Liver (tissue), 9 donors: ENCODE measurements around the gene KYAT1. TPM values are rescaled to one million over a fixed set of nuclear protein-coding genes. Genes with fewer than 3 reads are reported as not detected.

Source experiments
- DNase-seq: peaks from one replicate; pipeline ENCODE4 v3.0.0-alpha.2; 2017; ENCODE audit warnings: low spot score
- H3K27ac ChIP-seq, 2 donors: one replicate each; pipeline ENCODE4 v1.7.0; 2013; ENCODE audit warnings: inconsistent platforms in 2 of 2, low read length in 2 of 2, control low read depth in 1 of 2, low read depth in 1 of 2, mild to moderate bottlenecking in 1 of 2
- H3K27me3 ChIP-seq, 4 donors: one replicate each; pipeline versions ENCODE4 v1.6.1 to v1.7.0; 2013; ENCODE audit warnings: low read length in 3 of 4, inconsistent platforms in 1 of 4, mild to moderate bottlenecking in 1 of 4, moderate library complexity in 1 of 4; ENCODE audit not compliant: control insufficient read depth in 4 of 4, insufficient read depth in 4 of 4
- H3K36me3 ChIP-seq, 4 donors: one replicate each; pipeline versions ENCODE4 v1.6.1 to v1.7.0; 2013; ENCODE audit warnings: low read length in 3 of 4, mild to moderate bottlenecking in 3 of 4, low read depth in 1 of 4, moderate library complexity in 1 of 4; ENCODE audit not compliant: control insufficient read depth in 4 of 4, insufficient read depth in 3 of 4
- H3K4me1 ChIP-seq, 4 donors: one replicate each; pipeline versions ENCODE4 v1.6.1 to v1.7.0; 2013; ENCODE audit warnings: low read length in 3 of 4, mild to moderate bottlenecking in 3 of 4, moderate library complexity in 1 of 4; ENCODE audit not compliant: control insufficient read depth in 4 of 4, insufficient read depth in 4 of 4
- H3K4me3 ChIP-seq, 3 donors: one replicate each; pipeline versions ENCODE4 v1.6.1 to v1.7.0; 2013; ENCODE audit warnings: low read length in 3 of 3, control low read depth in 1 of 3, low read depth in 1 of 3, mild to moderate bottlenecking in 1 of 3
- H3K9ac ChIP-seq, 2 donors: one replicate each; pipeline ENCODE4 v1.7.0; 2013; ENCODE audit warnings: low read length in 2 of 2, mild to moderate bottlenecking in 2 of 2, moderate library complexity in 2 of 2, control low read depth in 1 of 2, low read depth in 1 of 2
- H3K9me3 ChIP-seq, 4 donors: one replicate each; pipeline versions ENCODE4 v1.6.1 to v1.7.0; 2013; ENCODE audit warnings: low read length in 3 of 4; ENCODE audit not compliant: control insufficient read depth in 4 of 4
- ATF3 ChIP-seq: IDR thresholded peaks from 2 replicates; pipeline ENCODE4 v1.6.1; 2016; ENCODE audit warnings: antibody characterized with exemption
- CTCF ChIP-seq: fragments of 150-350 bp; IDR thresholded peaks from 2 replicates; pipeline ENCODE4 v1.5.1; 2017; ENCODE audit warnings: improper control_type of control experiment, low read depth, low read length; ENCODE audit not compliant: missing input control
- EGR1 ChIP-seq, 2 donors: IDR thresholded peaks; 2 replicates each; pipeline ENCODE4 v1.6.1; 2016 to 2018; ENCODE audit warnings: antibody characterized with exemption in 2 of 2, low read depth in 2 of 2
- FOXA1 ChIP-seq: IDR thresholded peaks from 2 replicates; pipeline ENCODE4 v1.6.1; 2016; ENCODE audit warnings: antibody characterized with exemption
- GABPA ChIP-seq, 2 donors: IDR thresholded peaks in 1 of 2; conservative IDR thresholded peaks in 1 of 2; 2 replicates each; pipeline ENCODE4 v1.6.1; 2016; ENCODE audit warnings: antibody characterized with exemption in 2 of 2, mild to moderate bottlenecking in 1 of 2, moderate library complexity in 1 of 2
- HNF4A ChIP-seq, 2 donors: conservative IDR thresholded peaks; 2 replicates each; pipeline ENCODE4 v1.6.1; 2016; ENCODE audit warnings: antibody characterized with exemption in 2 of 2, mild to moderate bottlenecking in 2 of 2
- HNF4G ChIP-seq: IDR thresholded peaks from 2 replicates; pipeline ENCODE4 v1.6.1; 2016; ENCODE audit warnings: antibody characterized with exemption
- MAX ChIP-seq: IDR thresholded peaks from 2 replicates; pipeline ENCODE4 v1.6.1; 2016; ENCODE audit warnings: antibody characterized with exemption
- NR2F2 ChIP-seq: IDR thresholded peaks from 2 replicates; pipeline ENCODE4 v1.6.1; 2016; ENCODE audit warnings: antibody characterized with exemption
- RAD21 ChIP-seq, 2 donors: IDR thresholded peaks; 2 replicates each; pipeline ENCODE4 v1.6.1; 2016; ENCODE audit warnings: antibody characterized with exemption in 2 of 2, mild to moderate bottlenecking in 2 of 2
- RXRA ChIP-seq, 2 donors: IDR thresholded peaks; 2 replicates each; pipeline ENCODE4 v1.6.1; 2017 to 2018; ENCODE audit warnings: antibody characterized with exemption in 2 of 2, mild to moderate bottlenecking in 1 of 2
- SP1 ChIP-seq: IDR thresholded peaks from 2 replicates; pipeline ENCODE4 v1.6.1; 2018; ENCODE audit warnings: antibody characterized with exemption, mild to moderate bottlenecking
- YY1 ChIP-seq: IDR thresholded peaks from 2 replicates; pipeline ENCODE4 v1.6.1; 2016; ENCODE audit warnings: antibody characterized with exemption, mild to moderate bottlenecking
- ZBTB33 ChIP-seq: IDR thresholded peaks from 2 replicates; pipeline ENCODE4 v1.6.1; 2016; ENCODE audit warnings: antibody characterized with exemption
- WGBS: extraction: QIAGEN DNeasy Blood & Tissue Kit; methylation state at CpG from one replicate; pipeline ENCODE4 v1.1.7; 2013; 5-methylcytosine and 5-hydroxymethylcytosine counted together
- polyA plus RNA-seq, 2 donors: library from polyadenylated mRNA; stranded (reverse) in 1 of 2; unstranded in 1 of 2; fragments of 200-250 nt in 1 of 2; fragments of >200 nt in 1 of 2; fragmentation: Nextera tagmentation in 1 of 2; extraction: Ambion mirVana in 1 of 2; gene quantifications; one replicate each; pipeline versions ENCODE4 v1.2.1 to v1.2.3, GENCODE V29; 2013 to 2015
- total RNA-seq, 2 donors: library from RNA; depleted of rRNA; stranded (reverse); fragments of >200 nt; gene quantifications; one replicate each; pipeline ENCODE4 v1.2.3, GENCODE V29; 2014
- donor health status: healthy.
- donor health status: healthy.
- donor health status: healthy.
- donor health status: healthy.
- donor health status: healthy.

Gene KYAT1
- total and polyA plus RNA-seq, 4 donors = 3.8 to 8.1 (median 7.4) TPM

- no peak overlapping the region for H3K4me3 ChIP-seq
- H3K9me3 ChIP-seq = no peaks in the 10 kb centered on the region
- peaks cover 0 to 13% (median 6%) of the 10 kb centered on the region in 4 donors for H3K36me3 ChIP-seq
- H3K9ac ChIP-seq = no peak overlapping the region
- H3K4me1 ChIP-seq = peaks cover 5 to 14% (median 8%) of the 10 kb centered on the region in 4 donors
- 96% methylated on average over 10 of the region's 10 CpGs for WGBS
- TF ChIP-seq HNF4A (conservative IDR thresholded peaks at IDR 0.05) (no peak), ZBTB33 (no peak), HNF4G (no peak), RXRA (IDR thresholded peaks at IDR 0.05) (no peak), ATF3 (no peak), SP1 (no peak), RAD21 (IDR thresholded peaks at IDR 0.05) (no peak), YY1 (no peak), CTCF (no peak), EGR1 (IDR thresholded peaks at IDR 0.05; ENCODE audit: low read depth in 2 of 2) (no peak), FOXA1 (no peak)
- DNase-seq = no peak
- H3K27me3 ChIP-seq = no peaks in the 10 kb centered on the region
- no peak overlapping the region for H3K27ac ChIP-seq
Measured at GRCh38 chr9:128833696-128834095, 48.1 kb downstream of the KYAT1 start.

- peak within 1 kb of the TSS; percentile 29 to 45 for H3K9ac ChIP-seq
- TF ChIP-seq YY1 = peak; percentile 96
- no peak for TF ChIP-seq NR2F2
- TF ChIP-seq MAX = peak; percentile 83
- TF ChIP-seq SP1 = peak; percentile 69
- TF ChIP-seq GABPA (IDR thresholded peaks at IDR 0.05 in 1 of 2, conservative IDR thresholded peaks at IDR 0.05 in 1 of 2) = peak in 1 of 2 donors; percentile 81
- H3K27me3 ChIP-seq = no peaks in the 10 kb centered on the region
- 1% methylated on average over 56 of the region's 56 CpGs for WGBS
- H3K4me3 ChIP-seq = peak within 1 kb of the TSS; percentile 79 to 95 (median 91)
- DNase-seq = peak; percentile 97
- H3K9me3 ChIP-seq = no peaks in the 10 kb centered on the region
- H3K36me3 ChIP-seq = peaks cover 0 to 28% (median 10%) of the 10 kb centered on the region in 4 donors
- H3K27ac ChIP-seq = peak within 1 kb of the TSS; percentile 62 to 65
- H3K4me1 ChIP-seq = peaks cover 7 to 24% (median 14%) of the 10 kb centered on the region in 4 donors
Measured at GRCh38 chr9:128829477-128830251, 52.1 kb downstream of the KYAT1 start, which contains the start of gene SPOUT1. Gene SPOUT1 (minus strand): TSS chr9:128829794. CDS start chr9:128829780, 14 bp downstream.
